GM23248 (cell line): ENCODE measurements around the gene PARK7. TPM values are rescaled to one million over a fixed set of nuclear protein-coding genes. Genes with fewer than 3 reads are reported as not detected.
A peak's percentile ranks its signal among the peaks of the same experiment; 100 is the strongest.

Source experiments
- DNase-seq: peaks from one replicate; pipeline ENCODE4 v3.0.0-alpha.2; 2015
- H2AFZ ChIP-seq: fragments of 200-600 bp; sonication (generic); 2 replicates; pipeline ENCODE4 v1.6.1; 2016; ENCODE audit warnings: antibody characterized with exemption
- H3F3A ChIP-seq: fragments of 200-600 bp; sonication (generic); 2 replicates; pipeline ENCODE4 v1.6.1; 2016; ENCODE audit warnings: mild to moderate bottlenecking, antibody characterized with exemption, mixed run types; ENCODE audit not compliant: insufficient read depth
- H3K27ac ChIP-seq: fragments of 200-600 bp; sonication (generic); 2 replicates; pipeline ENCODE4 v1.5.1; 2016; ENCODE audit warnings: mild to moderate bottlenecking
- H3K27me3 ChIP-seq: fragments of 200-600 bp; sonication (generic); replicated peaks from 2 replicates; pipeline ENCODE4 v1.6.1; 2016; ENCODE audit warnings: mild to moderate bottlenecking; ENCODE audit not compliant: insufficient read depth
- H3K36me3 ChIP-seq: fragments of 200-600 bp; sonication (generic); 2 replicates; pipeline ENCODE4 v1.6.1; 2016; ENCODE audit warnings: low read depth, mild to moderate bottlenecking
- H3K4me1 ChIP-seq: fragments of 200-600 bp; sonication (generic); 2 replicates; pipeline ENCODE4 v1.6.1; 2016; ENCODE audit warnings: mild to moderate bottlenecking; ENCODE audit not compliant: insufficient read depth
- H3K4me2 ChIP-seq: fragments of 200-600 bp; sonication (generic); one replicate; pipeline ENCODE4 v1.6.1; 2016; ENCODE audit warnings: mild to moderate bottlenecking; ENCODE audit not compliant: unreplicated experiment
- H3K4me3 ChIP-seq: fragments of 200-600 bp; sonication (generic); 2 replicates; pipeline ENCODE4 v1.5.1; 2016; ENCODE audit warnings: mild to moderate bottlenecking
- H3K79me2 ChIP-seq: fragments of 200-600 bp; sonication (generic); 2 replicates; pipeline ENCODE4 v1.6.1; 2016; ENCODE audit warnings: mild to moderate bottlenecking; ENCODE audit not compliant: insufficient read depth
- H3K9ac ChIP-seq: fragments of 200-600 bp; sonication (generic); 2 replicates; pipeline ENCODE4 v1.6.1; 2016; ENCODE audit warnings: mild to moderate bottlenecking
- H3K9me2 ChIP-seq: fragments of 200-600 bp; sonication (generic); 2 replicates; pipeline ENCODE4 v1.6.1; 2016; ENCODE audit warnings: mixed run types, mild to moderate bottlenecking, moderate library complexity; ENCODE audit not compliant: insufficient read depth
- H3K9me3 ChIP-seq: fragments of 200-600 bp; sonication (generic); one replicate; pipeline ENCODE4 v1.6.1; 2017; ENCODE audit warnings: low read depth
- H4K20me1 ChIP-seq: fragments of 200-600 bp; sonication (generic); 2 replicates; pipeline ENCODE4 v1.6.0; 2016; ENCODE audit not compliant: insufficient read depth
- EZH2 ChIP-seq: fragments of 200-600 bp; sonication (generic); IDR thresholded peaks from 2 replicates; pipeline ENCODE4 v1.6.1; 2018; ENCODE audit warnings: antibody characterized with exemption, mild to moderate bottlenecking; ENCODE audit not compliant: insufficient read depth, poor library complexity, severe bottlenecking
- EZH2phosphoT487 ChIP-seq: fragments of 200-600 bp; sonication (generic); IDR thresholded peaks from 2 replicates; pipeline ENCODE4 v1.6.1; 2018; ENCODE audit warnings: antibody characterized with exemption, moderate library complexity, mild to moderate bottlenecking, low read depth; ENCODE audit not compliant: insufficient read depth
- WGBS, 2 experiments: methylation state at CpG; one replicate each; pipeline ENCODE4 v1.1.6; 2015 to 2017; ENCODE audit warnings: low lambda C conversion rate in 2 of 2, low coverage in 1 of 2; ENCODE audit errors: missing lambda C conversion rate in 2 of 2; 5-methylcytosine and 5-hydroxymethylcytosine counted together
- in situ Hi-C: fragments of 300-500 bp; cut with MboI; formaldehyde crosslinking; loops from 2 replicates; pipeline ENCODE4 v1.15.0; 2020
- polyA plus RNA-seq: library from polyadenylated mRNA; unstranded; fragments of >200 nt; fragmentation: Nextera tagmentation; extraction: Ambion mirVana; gene quantifications from 2 replicates; pipeline ENCODE4 v1.2.1, GENCODE V29; 2016
- total RNA-seq: library from RNA; depleted of rRNA; stranded (reverse); fragments of >200 nt; shearing (Covaris generic); gene quantifications from 2 replicates; pipeline ENCODE4 v1.2.3, GENCODE V29; 2014

PARK7 gene
- total and polyA plus RNA-seq, 2 experiments from 2014 or later: 191 to 514 TPM

DNA sequence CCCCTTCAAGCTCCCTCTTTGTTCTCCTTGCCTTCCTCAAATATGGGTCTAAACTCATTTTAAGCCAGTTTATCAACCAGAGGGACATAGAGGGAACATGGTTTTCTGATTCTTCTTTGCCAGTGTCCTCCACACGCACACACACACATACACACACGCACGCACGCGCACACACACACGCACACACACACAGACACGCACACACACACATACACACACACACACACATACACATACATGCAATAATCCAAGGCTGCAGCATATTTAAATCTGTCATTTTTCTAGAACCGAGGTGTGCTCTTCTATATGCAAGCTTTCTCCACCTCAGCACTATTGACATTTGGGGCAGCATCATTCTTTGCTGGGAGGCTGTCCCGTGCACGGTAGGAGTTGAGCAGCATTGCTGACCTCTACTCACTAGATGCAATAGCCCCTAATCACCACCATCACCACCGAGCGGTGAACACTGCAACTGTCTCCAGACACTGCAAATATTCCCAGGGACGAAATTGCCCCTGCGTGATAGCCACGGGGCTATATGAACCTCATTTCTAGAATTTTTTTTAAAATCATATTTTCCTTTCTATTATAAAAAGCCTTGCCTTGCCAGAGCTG, 28.9 kb upstream of the PARK7 start:
- Histone ChIP-seq H3K79me2 (no peaks in the 10 kb centered on the region), H3K9me3 (no peaks in the 10 kb centered on the region), H3K4me2 (no peak overlapping the region), H3K27me3 (peaks cover 4% of the 10 kb centered on the region; the same call in 1 of the 2 replicates), H3K36me3 (no peaks in the 10 kb centered on the region), H3K4me1 (no peaks in the 10 kb centered on the region), H3K9me2 (no peaks in the 10 kb centered on the region), H2AFZ (no peak overlapping the region), H3K27ac (no peak overlapping the region), H3F3A (no peaks in the 10 kb centered on the region), H3K9ac (no peak overlapping the region), H4K20me1 (no peaks in the 10 kb centered on the region), H3K4me3 (no peak overlapping the region)
- 71 to 74% methylated on average over 14 to 15 of the region's 15 CpGs for WGBS, 2 experiments
- in situ Hi-C loops: no loop called here
- DNase-seq: no peak
- TF ChIP-seq EZH2: no peak
- TF ChIP-seq EZH2phosphoT487: no peak

DNA sequence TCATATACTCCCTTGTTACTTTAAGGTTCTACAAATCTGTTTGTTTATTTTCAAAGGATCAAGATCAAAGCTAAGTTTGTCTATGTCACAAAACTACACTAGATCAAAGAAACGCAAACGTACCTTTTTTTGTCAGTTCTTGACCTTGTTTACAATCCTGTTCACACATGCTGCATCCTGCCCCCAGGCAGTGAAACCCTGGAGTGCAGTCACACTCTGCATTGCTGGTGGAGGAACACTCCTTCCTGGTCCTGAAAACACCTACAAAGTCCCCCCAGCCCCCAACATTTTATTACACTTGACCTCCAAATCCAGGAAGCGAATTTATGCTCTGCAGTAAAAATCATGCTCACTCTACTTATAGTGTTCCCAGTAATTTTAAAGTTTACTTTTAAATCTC, 23.4 kb upstream of the PARK7 start:
- no peak overlapping the region for H3K27ac ChIP-seq
- H3K4me2 ChIP-seq: no peak overlapping the region
- no peak overlapping the region for H3K4me3 ChIP-seq
- H3F3A ChIP-seq: no peaks in the 10 kb centered on the region
- no peaks in the 10 kb centered on the region for H3K79me2 ChIP-seq
- H3K36me3 ChIP-seq: no peaks in the 10 kb centered on the region
- H3K9me3 ChIP-seq: no peaks in the 10 kb centered on the region
- no peak overlapping the region for H3K9ac ChIP-seq
- H3K27me3 ChIP-seq: peaks cover 6% of the 10 kb centered on the region
- H3K9me2 ChIP-seq: no peaks in the 10 kb centered on the region
- no peaks in the 10 kb centered on the region for H3K4me1 ChIP-seq
- no peak for DNase-seq
- in situ Hi-C loops: no loop called here
- WGBS, 2 experiments: 56 to 58% methylated on average over 3 of the region's 3 CpGs
- TF ChIP-seq EZH2phosphoT487: no peak
- no peak for TF ChIP-seq EZH2
- H2AFZ ChIP-seq: no peak overlapping the region
- no peaks in the 10 kb centered on the region for H4K20me1 ChIP-seq

- Histone ChIP-seq H3K9me3 (no peaks in the 10 kb centered on the region), H2AFZ (no peak overlapping the region), H3K9me2 (no peaks in the 10 kb centered on the region), H3K27ac (no peak overlapping the region), H3K79me2 (no peaks in the 10 kb centered on the region), H3F3A (no peaks in the 10 kb centered on the region), H3K27me3 (peaks cover 6% of the 10 kb centered on the region), H3K36me3 (no peaks in the 10 kb centered on the region), H3K4me3 (no peak overlapping the region), H3K4me1 (no peaks in the 10 kb centered on the region), H3K4me2 (no peak overlapping the region), H3K9ac (no peak overlapping the region), H4K20me1 (no peaks in the 10 kb centered on the region)
- 56 to 58% methylated on average over 3 of the region's 3 CpGs for WGBS, 2 experiments
- in situ Hi-C loops: no loop called here
- DNase-seq: no peak
- TF ChIP-seq EZH2 (no peak), EZH2phosphoT487 (no peak)
These were observed 21.5 kb upstream of the PARK7 start for GRCh38 chr1:7940034-7940433.

DNA sequence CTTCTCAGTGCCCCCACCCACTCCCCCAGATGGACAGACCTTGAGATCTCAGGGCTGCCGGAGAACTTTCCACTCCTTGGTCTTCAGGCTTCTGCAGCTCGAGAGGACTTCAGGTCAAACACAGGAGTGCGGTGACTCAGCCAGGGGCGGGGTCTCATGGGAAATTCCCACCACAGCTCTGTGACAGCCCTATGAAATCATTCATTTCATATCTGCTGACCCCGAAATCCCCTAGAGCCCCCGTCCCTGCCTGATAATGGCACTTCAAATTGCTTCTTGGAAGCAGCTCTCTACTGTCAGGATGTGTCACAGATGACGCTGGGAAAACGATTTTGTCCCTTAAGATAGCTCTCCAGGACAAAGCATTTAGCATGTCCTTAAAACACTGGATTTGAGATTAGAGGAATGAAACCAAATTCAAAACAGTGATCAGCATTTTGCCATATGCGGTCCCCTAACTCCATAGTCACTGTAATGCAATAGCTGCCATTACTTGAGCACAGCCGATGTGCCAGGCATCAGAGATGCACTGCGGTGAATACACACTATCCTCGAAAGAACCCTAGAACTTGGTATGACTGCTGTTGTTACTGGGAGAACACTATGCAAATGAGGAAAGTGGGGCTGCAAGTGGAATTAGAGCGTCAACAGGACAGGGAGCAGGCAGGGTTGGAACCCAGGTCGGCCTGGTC, 20.6 kb upstream of the PARK7 start, which contains the start of gene TNFRSF9:
Gene TNFRSF9, minus strand, starts transcription at position 95 of the 692 bp plus-strand sequence. CDS start 845 bp downstream, outside the sequence.
- no peak within 1 kb of the TSS for H2AFZ ChIP-seq
- H3K9ac ChIP-seq: no peak within 1 kb of the TSS
- in situ Hi-C loops: no loop called here
- peak within 1 kb of the TSS; percentile 34 for H3K4me2 ChIP-seq
- H4K20me1 ChIP-seq: no peaks in the 10 kb centered on the region
- no peaks in the 10 kb centered on the region for H3F3A ChIP-seq
- 69 to 70% methylated on average over 14 of the region's 14 CpGs for WGBS, 2 experiments
- no peaks in the 10 kb centered on the region for H3K9me3 ChIP-seq
- no peaks in the 10 kb centered on the region for H3K4me1 ChIP-seq
- H3K27ac ChIP-seq: no peak within 1 kb of the TSS
- H3K9me2 ChIP-seq: no peaks in the 10 kb centered on the region
- DNase-seq: peak; percentile 24
- H3K27me3 ChIP-seq: peaks cover 6% of the 10 kb centered on the region
- H3K36me3 ChIP-seq: no peaks in the 10 kb centered on the region
- TF ChIP-seq EZH2 (no peak), EZH2phosphoT487 (no peak)
- H3K79me2 ChIP-seq: no peaks in the 10 kb centered on the region
- H3K4me3 ChIP-seq: no peak within 1 kb of the TSS
